ENCODE results near the gene WDR73. TPM values are rescaled to one million over a fixed set of nuclear protein-coding genes. Genes with fewer than 3 reads are reported as not detected.

The WDR73 gene
- total and polyA plus RNA-seq, 9 of the 15 experiments (the other 6 are each of a cell fraction or from before 2014, with no cell fraction given) = 9.2 to 25.4 (median 21.7) TPM

DNA sequence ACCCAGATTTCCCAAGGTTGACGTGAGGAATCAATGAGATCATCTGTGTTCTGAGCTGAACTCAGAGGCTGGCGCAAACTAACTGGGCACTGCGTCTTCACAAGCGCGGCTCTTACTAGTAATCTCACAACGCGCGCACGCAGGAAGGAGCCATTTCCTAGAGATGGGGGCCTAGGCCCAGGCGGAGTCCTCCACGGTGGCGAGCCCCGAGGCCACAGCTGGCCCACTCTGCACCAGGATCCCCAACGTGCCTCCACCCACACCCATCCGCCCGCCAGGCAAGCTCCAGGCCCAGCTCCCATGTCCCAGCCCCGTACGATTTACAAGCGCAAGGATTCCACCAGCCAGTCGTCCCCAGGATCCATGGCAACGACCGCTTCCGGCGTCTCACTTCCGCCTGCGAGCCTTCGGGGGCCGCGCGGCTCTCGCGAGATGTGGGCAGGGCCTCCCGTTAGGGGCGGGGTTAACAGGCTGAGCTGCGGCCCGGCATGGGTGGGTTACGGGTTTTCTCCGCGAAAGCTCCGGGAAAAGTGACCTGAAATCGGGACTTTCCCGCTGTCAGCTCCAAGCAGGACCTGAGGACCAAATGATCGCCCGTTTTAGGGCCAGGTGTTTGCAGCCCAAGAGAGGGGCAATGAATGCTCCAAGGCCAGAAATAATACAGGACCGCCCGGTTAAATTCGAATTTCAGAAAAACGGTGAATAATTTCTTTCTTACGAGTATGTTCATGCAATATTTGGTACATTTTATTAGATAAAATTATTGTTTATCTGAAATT lies at the start of gene WDR73 (continued):
- TF ChIP-seq, protein P1, sequence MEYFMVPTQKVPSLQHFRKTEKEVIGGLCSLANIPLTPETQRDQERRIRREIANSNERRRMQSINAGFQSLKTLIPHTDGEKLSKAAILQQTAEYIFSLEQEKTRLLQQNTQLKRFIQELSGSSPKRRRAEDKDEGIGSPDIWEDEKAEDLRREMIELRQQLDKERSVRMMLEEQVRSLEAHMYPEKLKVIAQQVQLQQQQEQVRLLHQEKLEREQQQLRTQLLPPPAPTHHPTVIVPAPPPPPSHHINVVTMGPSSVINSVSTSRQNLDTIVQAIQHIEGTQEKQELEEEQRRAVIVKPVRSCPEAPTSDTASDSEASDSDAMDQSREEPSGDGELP (CRISPR knock-in tag; IDR thresholded peaks at IDR 0.05; ENCODE audit: borderline replicate concordance) = peak; percentile 79
- TF ChIP-seq SIN3B (IDR thresholded peaks at IDR 0.05; ENCODE audit: low read depth) (peak; percentile 81), SUPT5H (IDR thresholded peaks at IDR 0.05) (peak; percentile 74), JUN (IDR thresholded peaks at IDR 0.05; ENCODE audit: borderline replicate concordance, low read depth, low read length) (no peak), JUN (CRISPR knock-in tag; IDR thresholded peaks at IDR 0.05; ENCODE audit: borderline replicate concordance) (peak; percentile 76; the same call in 1 of the 2 replicates), ZFX (CRISPR knock-in tag; IDR thresholded peaks at IDR 0.05) (peak; percentile 94), KAT2B (IDR thresholded peaks at IDR 0.05; ENCODE audit: low read depth, low read length) (no peak), XRCC5 (IDR thresholded peaks at IDR 0.05; ENCODE audit: low read depth, low read length) (0 out of 2 replicates have a peak, but pooled peaks have one; percentile 18), SMAD3 (CRISPR knock-in tag; conservative IDR thresholded peaks at IDR 0.05) (0 out of 2 replicates have a peak, but pooled peaks have one; percentile 27), NRF1 (conservative IDR thresholded peaks at IDR 0.05 in 1 of 2, IDR thresholded peaks at IDR 0.05 in 1 of 2) (peak; percentile 66 to 71), NR2C2 (CRISPR knock-in tag; IDR thresholded peaks at IDR 0.05) (peak; percentile 50; the same call in 1 of the 2 replicates), NR2C2 (tag; IDR thresholded peaks at IDR 0.05) (no peak; the same call in 1 of the 2 replicates)
- TF ChIP-seq, protein P2, sequence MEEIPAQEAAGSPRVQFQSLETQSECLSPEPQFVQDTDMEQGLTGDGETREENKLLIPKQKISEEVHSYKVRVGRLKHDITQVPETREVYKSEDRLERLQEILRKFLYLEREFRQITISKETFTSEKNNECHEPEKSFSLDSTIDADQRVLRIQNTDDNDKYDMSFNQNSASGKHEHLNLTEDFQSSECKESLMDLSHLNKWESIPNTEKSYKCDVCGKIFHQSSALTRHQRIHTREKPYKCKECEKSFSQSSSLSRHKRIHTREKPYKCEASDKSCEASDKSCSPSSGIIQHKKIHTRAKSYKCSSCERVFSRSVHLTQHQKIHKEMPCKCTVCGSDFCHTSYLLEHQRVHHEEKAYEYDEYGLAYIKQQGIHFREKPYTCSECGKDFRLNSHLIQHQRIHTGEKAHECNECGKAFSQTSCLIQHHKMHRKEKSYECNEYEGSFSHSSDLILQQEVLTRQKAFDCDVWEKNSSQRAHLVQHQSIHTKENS (CRISPR knock-in tag; IDR thresholded peaks at IDR 0.05) = no peak
- TF ChIP-seq, protein P3, sequence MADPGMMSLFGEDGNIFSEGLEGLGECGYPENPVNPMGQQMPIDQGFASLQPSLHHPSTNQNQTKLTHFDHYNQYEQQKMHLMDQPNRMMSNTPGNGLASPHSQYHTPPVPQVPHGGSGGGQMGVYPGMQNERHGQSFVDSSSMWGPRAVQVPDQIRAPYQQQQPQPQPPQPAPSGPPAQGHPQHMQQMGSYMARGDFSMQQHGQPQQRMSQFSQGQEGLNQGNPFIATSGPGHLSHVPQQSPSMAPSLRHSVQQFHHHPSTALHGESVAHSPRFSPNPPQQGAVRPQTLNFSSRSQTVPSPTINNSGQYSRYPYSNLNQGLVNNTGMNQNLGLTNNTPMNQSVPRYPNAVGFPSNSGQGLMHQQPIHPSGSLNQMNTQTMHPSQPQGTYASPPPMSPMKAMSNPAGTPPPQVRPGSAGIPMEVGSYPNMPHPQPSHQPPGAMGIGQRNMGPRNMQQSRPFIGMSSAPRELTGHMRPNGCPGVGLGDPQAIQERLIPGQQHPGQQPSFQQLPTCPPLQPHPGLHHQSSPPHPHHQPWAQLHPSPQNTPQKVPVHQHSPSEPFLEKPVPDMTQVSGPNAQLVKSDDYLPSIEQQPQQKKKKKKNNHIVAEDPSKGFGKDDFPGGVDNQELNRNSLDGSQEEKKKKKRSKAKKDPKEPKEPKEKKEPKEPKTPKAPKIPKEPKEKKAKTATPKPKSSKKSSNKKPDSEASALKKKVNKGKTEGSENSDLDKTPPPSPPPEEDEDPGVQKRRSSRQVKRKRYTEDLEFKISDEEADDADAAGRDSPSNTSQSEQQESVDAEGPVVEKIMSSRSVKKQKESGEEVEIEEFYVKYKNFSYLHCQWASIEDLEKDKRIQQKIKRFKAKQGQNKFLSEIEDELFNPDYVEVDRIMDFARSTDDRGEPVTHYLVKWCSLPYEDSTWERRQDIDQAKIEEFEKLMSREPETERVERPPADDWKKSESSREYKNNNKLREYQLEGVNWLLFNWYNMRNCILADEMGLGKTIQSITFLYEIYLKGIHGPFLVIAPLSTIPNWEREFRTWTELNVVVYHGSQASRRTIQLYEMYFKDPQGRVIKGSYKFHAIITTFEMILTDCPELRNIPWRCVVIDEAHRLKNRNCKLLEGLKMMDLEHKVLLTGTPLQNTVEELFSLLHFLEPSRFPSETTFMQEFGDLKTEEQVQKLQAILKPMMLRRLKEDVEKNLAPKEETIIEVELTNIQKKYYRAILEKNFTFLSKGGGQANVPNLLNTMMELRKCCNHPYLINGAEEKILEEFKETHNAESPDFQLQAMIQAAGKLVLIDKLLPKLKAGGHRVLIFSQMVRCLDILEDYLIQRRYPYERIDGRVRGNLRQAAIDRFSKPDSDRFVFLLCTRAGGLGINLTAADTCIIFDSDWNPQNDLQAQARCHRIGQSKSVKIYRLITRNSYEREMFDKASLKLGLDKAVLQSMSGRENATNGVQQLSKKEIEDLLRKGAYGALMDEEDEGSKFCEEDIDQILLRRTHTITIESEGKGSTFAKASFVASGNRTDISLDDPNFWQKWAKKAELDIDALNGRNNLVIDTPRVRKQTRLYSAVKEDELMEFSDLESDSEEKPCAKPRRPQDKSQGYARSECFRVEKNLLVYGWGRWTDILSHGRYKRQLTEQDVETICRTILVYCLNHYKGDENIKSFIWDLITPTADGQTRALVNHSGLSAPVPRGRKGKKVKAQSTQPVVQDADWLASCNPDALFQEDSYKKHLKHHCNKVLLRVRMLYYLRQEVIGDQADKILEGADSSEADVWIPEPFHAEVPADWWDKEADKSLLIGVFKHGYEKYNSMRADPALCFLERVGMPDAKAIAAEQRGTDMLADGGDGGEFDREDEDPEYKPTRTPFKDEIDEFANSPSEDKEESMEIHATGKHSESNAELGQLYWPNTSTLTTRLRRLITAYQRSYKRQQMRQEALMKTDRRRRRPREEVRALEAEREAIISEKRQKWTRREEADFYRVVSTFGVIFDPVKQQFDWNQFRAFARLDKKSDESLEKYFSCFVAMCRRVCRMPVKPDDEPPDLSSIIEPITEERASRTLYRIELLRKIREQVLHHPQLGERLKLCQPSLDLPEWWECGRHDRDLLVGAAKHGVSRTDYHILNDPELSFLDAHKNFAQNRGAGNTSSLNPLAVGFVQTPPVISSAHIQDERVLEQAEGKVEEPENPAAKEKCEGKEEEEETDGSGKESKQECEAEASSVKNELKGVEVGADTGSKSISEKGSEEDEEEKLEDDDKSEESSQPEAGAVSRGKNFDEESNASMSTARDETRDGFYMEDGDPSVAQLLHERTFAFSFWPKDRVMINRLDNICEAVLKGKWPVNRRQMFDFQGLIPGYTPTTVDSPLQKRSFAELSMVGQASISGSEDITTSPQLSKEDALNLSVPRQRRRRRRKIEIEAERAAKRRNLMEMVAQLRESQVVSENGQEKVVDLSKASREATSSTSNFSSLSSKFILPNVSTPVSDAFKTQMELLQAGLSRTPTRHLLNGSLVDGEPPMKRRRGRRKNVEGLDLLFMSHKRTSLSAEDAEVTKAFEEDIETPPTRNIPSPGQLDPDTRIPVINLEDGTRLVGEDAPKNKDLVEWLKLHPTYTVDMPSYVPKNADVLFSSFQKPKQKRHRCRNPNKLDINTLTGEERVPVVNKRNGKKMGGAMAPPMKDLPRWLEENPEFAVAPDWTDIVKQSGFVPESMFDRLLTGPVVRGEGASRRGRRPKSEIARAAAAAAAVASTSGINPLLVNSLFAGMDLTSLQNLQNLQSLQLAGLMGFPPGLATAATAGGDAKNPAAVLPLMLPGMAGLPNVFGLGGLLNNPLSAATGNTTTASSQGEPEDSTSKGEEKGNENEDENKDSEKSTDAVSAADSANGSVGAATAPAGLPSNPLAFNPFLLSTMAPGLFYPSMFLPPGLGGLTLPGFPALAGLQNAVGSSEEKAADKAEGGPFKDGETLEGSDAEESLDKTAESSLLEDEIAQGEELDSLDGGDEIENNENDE (IDR thresholded peaks at IDR 0.05; ENCODE audit: low read depth, low read length) = no peak
